ENCODE data around the gene MROH8. TPM values are rescaled to one million over a fixed set of nuclear protein-coding genes. Genes with fewer than 3 reads are reported as not detected.
A peak's percentile ranks its signal among the peaks of the same experiment; 100 is the strongest.

The MROH8 gene
- total RNA-seq, 3 donors from 2014 or later (not counting 1 experiment from before 2014, with no cell fraction given): 1.7 to 3.2 (median 2.3) TPM

- ATAC-seq (no peak), DNase-seq (no peak)
- H3K9me3 ChIP-seq (ENCODE audit: control insufficient read depth, insufficient read depth, low read length): no peaks in the 10 kb centered on the region
- Mint-ChIP-seq H3K4me1 (peaks cover 6 to 7% of the 10 kb centered on the region in 2 donors), H3K27ac (no peak overlapping the region), H3K9me3 (no peaks in the 10 kb centered on the region), H3K36me3 (peaks cover 51% of the 10 kb centered on the region), H3K4me3 (no peak overlapping the region), H3K27me3 (ENCODE audit: low read depth in 2 of 2) (no peaks in the 10 kb centered on the region)
- no peaks in the 10 kb centered on the region for H3K27me3 ChIP-seq (ENCODE audit: control insufficient read depth, insufficient read depth, low read length)
- intact Hi-C loops (cut with micrococcal nuclease): no loop called here
- TF ChIP-seq, protein P1, sequence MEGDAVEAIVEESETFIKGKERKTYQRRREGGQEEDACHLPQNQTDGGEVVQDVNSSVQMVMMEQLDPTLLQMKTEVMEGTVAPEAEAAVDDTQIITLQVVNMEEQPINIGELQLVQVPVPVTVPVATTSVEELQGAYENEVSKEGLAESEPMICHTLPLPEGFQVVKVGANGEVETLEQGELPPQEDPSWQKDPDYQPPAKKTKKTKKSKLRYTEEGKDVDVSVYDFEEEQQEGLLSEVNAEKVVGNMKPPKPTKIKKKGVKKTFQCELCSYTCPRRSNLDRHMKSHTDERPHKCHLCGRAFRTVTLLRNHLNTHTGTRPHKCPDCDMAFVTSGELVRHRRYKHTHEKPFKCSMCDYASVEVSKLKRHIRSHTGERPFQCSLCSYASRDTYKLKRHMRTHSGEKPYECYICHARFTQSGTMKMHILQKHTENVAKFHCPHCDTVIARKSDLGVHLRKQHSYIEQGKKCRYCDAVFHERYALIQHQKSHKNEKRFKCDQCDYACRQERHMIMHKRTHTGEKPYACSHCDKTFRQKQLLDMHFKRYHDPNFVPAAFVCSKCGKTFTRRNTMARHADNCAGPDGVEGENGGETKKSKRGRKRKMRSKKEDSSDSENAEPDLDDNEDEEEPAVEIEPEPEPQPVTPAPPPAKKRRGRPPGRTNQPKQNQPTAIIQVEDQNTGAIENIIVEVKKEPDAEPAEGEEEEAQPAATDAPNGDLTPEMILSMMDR (IDR thresholded peaks at IDR 0.05): no peak
- H3K4me1 ChIP-seq (ENCODE audit: control insufficient read depth, insufficient read depth, low read length): no peaks in the 10 kb centered on the region
- no peak overlapping the region for H3K4me3 ChIP-seq (ENCODE audit: low read length)
- 99% methylated on average over 3 of the region's 3 CpGs for WGBS (ENCODE audit: insufficient coverage)
- no peak overlapping the region for H3K27ac ChIP-seq (ENCODE audit: low read length)
- peaks cover 91% of the 10 kb centered on the region for H3K36me3 ChIP-seq (ENCODE audit: control insufficient read depth, insufficient read depth, low read length)
These were observed 47.5 kb upstream of the MROH8 start for GRCh38 chr20:37226889-37227288.

GRCh38 chr20:37225146-37225545 lies 45.8 kb upstream of the MROH8 start:
- H3K4me1 Mint-ChIP-seq: peaks cover 6 to 8% of the 10 kb centered on the region in 2 donors
- ATAC-seq: no peak
- DNase-seq: no peak

DNA sequence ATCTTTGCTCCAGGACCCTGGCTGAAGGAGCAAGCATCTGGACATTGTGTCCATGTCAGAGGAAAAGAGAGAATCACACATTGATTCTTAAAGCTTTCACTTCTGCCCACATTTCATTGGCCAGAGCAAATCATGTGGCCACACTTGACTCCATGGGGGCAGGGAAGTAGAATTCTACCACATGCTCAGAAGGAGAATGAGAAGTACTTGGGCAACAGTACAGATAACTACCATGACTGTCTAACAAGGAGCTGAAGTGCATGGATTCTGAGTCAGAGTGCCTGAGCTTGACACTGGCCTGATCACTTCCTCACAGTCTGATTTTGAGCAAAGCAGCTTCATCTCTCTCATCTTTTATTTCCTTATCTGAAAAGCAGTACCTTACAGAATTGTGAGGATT lies 43.7 kb upstream of the MROH8 start:
- no peak overlapping the region for H3K27ac ChIP-seq (ENCODE audit: low read length)
- Mint-ChIP-seq H3K36me3 (peaks cover 33% of the 10 kb centered on the region), H3K9me3 (no peaks in the 10 kb centered on the region), H3K4me1 (peaks cover 5 to 12% of the 10 kb centered on the region in 2 donors), H3K27ac (no peak overlapping the region), H3K27me3 (ENCODE audit: low read depth in 2 of 2) (no peaks in the 10 kb centered on the region), H3K4me3 (no peak overlapping the region)
- TF ChIP-seq, protein P1 (IDR thresholded peaks at IDR 0.05): no peak
- H3K4me3 ChIP-seq (ENCODE audit: low read length): no peak overlapping the region
- no peaks in the 10 kb centered on the region for H3K9me3 ChIP-seq (ENCODE audit: control insufficient read depth, insufficient read depth, low read length)
- no peaks in the 10 kb centered on the region for H3K27me3 ChIP-seq (ENCODE audit: control insufficient read depth, insufficient read depth, low read length)
- peak; percentile 42 to 70 (median 49) for ATAC-seq
- peak in 1 of 2 donors; percentile 10 for DNase-seq
- H3K4me1 ChIP-seq (ENCODE audit: control insufficient read depth, insufficient read depth, low read length): no peaks in the 10 kb centered on the region
- H3K36me3 ChIP-seq (ENCODE audit: control insufficient read depth, insufficient read depth, low read length): peaks cover 69% of the 10 kb centered on the region
- intact Hi-C loops (cut with micrococcal nuclease): no loop called here

More at GRCh38 chr20:37225146-37225545, 45.8 kb upstream of the MROH8 start:
- H3K4me1 ChIP-seq (ENCODE audit: control insufficient read depth, insufficient read depth, low read length): no peaks in the 10 kb centered on the region
- no peaks in the 10 kb centered on the region for H3K9me3 Mint-ChIP-seq
- H3K27ac ChIP-seq (ENCODE audit: low read length): no peak overlapping the region
- H3K27me3 ChIP-seq (ENCODE audit: control insufficient read depth, insufficient read depth, low read length): no peaks in the 10 kb centered on the region
- TF ChIP-seq, protein P1 (IDR thresholded peaks at IDR 0.05): no peak
- WGBS (ENCODE audit: insufficient coverage): 98% methylated on average over 5 of the region's 5 CpGs
- no peak overlapping the region for H3K4me3 ChIP-seq (ENCODE audit: low read length)
- peak overlapping the region; percentile 13 to 23 for H3K27ac Mint-ChIP-seq
- H3K4me3 Mint-ChIP-seq: no peak overlapping the region
- peaks cover 75% of the 10 kb centered on the region for H3K36me3 ChIP-seq (ENCODE audit: control insufficient read depth, insufficient read depth, low read length)
- H3K9me3 ChIP-seq (ENCODE audit: control insufficient read depth, insufficient read depth, low read length): no peaks in the 10 kb centered on the region
- no peaks in the 10 kb centered on the region for H3K27me3 Mint-ChIP-seq (ENCODE audit: low read depth in 2 of 2)
- intact Hi-C loops (cut with micrococcal nuclease): no loop called here
- peaks cover 39% of the 10 kb centered on the region for H3K36me3 Mint-ChIP-seq

DNA sequence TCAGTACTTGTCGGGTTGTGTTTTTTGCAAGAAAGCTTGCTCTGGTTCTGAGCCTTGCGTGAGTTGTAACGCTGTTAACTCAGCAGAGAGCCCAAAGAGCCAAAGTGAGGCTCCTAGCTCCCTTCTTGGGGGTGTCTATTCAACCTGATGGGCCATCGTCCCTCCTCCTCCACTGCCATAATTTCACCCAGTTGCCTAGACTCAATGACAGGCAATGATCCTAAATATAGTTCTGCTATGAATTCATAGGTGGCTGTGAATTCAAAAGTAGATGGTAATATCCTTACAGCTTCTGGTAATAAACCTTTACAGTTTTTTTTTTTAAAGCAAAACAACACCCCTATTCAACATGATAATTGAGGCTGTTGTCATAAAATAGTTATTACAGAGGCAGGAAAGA lies 42.7 kb upstream of the MROH8 start:
- WGBS (ENCODE audit: insufficient coverage): 99% methylated on average over 4 of the region's 4 CpGs
- TF ChIP-seq, protein P1 (IDR thresholded peaks at IDR 0.05): no peak
- Histone ChIP-seq H3K9me3 (ENCODE audit: control insufficient read depth, insufficient read depth, low read length) (no peaks in the 10 kb centered on the region), H3K27me3 (ENCODE audit: control insufficient read depth, insufficient read depth, low read length) (no peaks in the 10 kb centered on the region), H3K4me1 (ENCODE audit: control insufficient read depth, insufficient read depth, low read length) (no peaks in the 10 kb centered on the region), H3K27ac (ENCODE audit: low read length) (no peak overlapping the region), H3K4me3 (ENCODE audit: low read length) (no peak overlapping the region), H3K36me3 (ENCODE audit: control insufficient read depth, insufficient read depth, low read length) (peaks cover 65% of the 10 kb centered on the region)
- no peak overlapping the region for H3K4me3 Mint-ChIP-seq
- ATAC-seq (no peak), DNase-seq (no peak)
- peak overlapping the region in 1 of 2 donors; percentile 21 for H3K27ac Mint-ChIP-seq
- H3K27me3 Mint-ChIP-seq (ENCODE audit: low read depth in 2 of 2): no peaks in the 10 kb centered on the region
- peaks cover 33% of the 10 kb centered on the region for H3K36me3 Mint-ChIP-seq
- intact Hi-C loops (cut with micrococcal nuclease): no loop called here
- H3K9me3 Mint-ChIP-seq: no peaks in the 10 kb centered on the region
- H3K4me1 Mint-ChIP-seq: peaks cover 5 to 12% of the 10 kb centered on the region in 2 donors

Data from natural killer cell (primary cell).